ENCODE measurements around the gene PTPRC.

The PTPRC gene

DNA sequence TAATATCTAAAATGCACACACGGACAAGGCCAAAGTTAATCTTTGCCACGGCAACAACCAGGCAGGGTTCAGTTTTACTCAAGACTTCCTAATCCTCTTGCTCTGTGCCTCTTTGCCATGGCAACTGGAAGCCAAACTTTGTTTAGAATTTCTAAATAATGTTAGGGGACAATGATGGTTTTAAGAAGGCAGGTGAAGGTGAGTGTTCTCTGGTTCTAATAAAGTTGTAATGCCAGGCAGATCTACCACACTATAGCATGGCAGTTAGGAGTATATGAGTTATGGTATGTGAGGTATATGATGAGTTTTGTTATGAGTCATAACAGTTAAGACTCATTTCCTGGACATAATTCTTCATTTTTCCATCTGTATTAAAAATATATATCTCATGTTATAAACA lies 2.7 kb downstream of the PTPRC start:
- DNase-seq (peak in 1 of 3 experiments; percentile 26), ATAC-seq (replicated peaks) (peak; percentile 62)
- Mint-ChIP-seq H3K4me3 (peak overlapping the region; percentile 86 to 94), H3K27ac (peak overlapping the region; percentile 91 to 97), H3K4me1 (ENCODE audit: low read depth in 2 of 2) (peaks cover 32 to 41% of the 10 kb centered on the region in 2 donors), H3K36me3 (ENCODE audit: insufficient read depth) (peaks cover 68% of the 10 kb centered on the region), H3K9me3 (no peaks in the 10 kb centered on the region), H3K27me3 (no peaks in the 10 kb centered on the region)

DNA sequence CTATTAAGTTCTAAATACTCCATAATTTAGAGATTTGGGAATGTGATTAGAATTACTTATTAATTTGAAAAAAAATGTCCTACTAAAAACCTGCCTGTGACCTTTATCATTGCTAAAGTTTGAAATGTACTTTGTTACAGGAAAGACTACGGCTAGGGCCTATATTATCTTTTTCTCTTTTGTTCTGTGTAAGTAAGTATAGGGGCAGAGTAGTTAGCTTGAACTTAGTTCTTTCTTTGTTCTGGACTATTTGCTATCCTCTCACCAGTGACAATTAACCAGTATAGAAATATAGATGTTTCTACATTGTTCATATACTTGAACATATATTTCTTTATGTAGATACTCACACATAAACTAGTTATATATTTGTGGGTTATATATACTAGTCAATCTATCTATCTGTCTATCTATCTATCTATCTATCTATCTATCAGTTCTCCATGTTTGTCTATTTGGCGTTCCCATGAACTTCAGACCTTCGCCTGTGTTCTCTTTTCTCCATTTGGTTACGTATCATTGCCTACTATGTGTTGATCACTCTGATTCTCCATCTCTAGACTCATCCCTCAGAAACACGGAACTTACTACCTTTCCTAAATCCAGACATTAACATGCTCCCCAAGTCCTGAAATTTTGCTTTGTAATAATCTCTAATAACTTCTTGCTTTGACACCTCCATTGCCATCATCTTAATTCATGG lies 3.3 kb downstream of the PTPRC start:
- Mint-ChIP-seq H3K4me3 (peak overlapping the region; percentile 86 to 94), H3K27me3 (no peaks in the 10 kb centered on the region), H3K36me3 (ENCODE audit: insufficient read depth) (peaks cover 74% of the 10 kb centered on the region), H3K9me3 (no peaks in the 10 kb centered on the region), H3K27ac (peak overlapping the region; percentile 91 to 97), H3K4me1 (ENCODE audit: low read depth in 2 of 2) (peaks cover 30 to 42% of the 10 kb centered on the region in 2 donors)
- DNase-seq (no peak), ATAC-seq (replicated peaks) (peak; percentile 22)

DNA sequence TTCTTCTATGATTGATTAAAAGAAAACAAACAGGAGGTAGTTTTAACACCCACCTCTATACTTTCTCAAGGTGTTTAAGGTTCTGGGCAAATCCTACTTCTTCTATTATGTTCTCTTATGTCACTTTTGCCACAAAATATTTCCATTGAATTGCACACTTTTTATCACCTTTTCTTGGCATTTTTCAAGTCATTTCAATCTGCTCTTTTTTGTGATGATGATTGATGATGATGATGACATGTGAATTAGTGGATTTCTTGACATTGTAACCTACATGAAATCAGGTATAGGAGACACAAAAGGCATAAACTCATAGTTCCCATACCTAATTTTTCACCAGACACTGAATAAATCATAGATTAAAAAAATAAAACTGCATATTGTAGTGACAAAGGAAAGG lies 4.1 kb downstream of the PTPRC start:
- peaks cover 82% of the 10 kb centered on the region for H3K36me3 Mint-ChIP-seq (ENCODE audit: insufficient read depth)
- DNase-seq (no peak), ATAC-seq (replicated peaks) (no peak)
- no peaks in the 10 kb centered on the region for H3K27me3 Mint-ChIP-seq
- H3K4me1 Mint-ChIP-seq (ENCODE audit: low read depth in 2 of 2): peaks cover 27 to 39% of the 10 kb centered on the region in 2 donors
- H3K9me3 Mint-ChIP-seq: no peaks in the 10 kb centered on the region
- H3K4me3 Mint-ChIP-seq: peak overlapping the region; percentile 86 to 94
- peak overlapping the region; percentile 91 to 97 for H3K27ac Mint-ChIP-seq

DNA sequence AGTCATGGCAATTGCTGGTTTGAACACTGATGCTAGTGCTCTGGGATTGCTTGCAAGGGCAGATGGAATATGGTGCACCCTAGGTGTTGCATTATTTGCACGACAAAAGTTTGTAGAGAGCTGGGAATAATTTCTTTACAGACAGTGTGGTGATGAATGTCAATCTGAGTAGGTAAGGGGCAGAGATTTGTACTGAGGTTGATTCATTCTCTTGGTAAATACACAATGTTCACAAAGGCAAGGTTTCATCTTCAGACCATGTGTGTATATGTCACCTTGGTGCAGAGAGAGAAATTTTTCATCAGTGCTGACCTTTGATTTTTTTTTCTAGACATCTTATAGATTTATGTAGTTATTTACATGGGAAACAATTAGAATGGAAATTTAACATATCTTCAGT lies 5.0 kb downstream of the PTPRC start:
- Mint-ChIP-seq H3K4me1 (ENCODE audit: low read depth in 2 of 2) (peaks cover 26 to 47% of the 10 kb centered on the region in 2 donors), H3K4me3 (peak overlapping the region; percentile 86 to 94), H3K27me3 (no peaks in the 10 kb centered on the region), H3K27ac (peak overlapping the region; percentile 91 to 97), H3K36me3 (ENCODE audit: insufficient read depth) (peaks cover 82% of the 10 kb centered on the region), H3K9me3 (no peaks in the 10 kb centered on the region)
- no peak for ATAC-seq (replicated peaks)
- no peak for DNase-seq

DNA sequence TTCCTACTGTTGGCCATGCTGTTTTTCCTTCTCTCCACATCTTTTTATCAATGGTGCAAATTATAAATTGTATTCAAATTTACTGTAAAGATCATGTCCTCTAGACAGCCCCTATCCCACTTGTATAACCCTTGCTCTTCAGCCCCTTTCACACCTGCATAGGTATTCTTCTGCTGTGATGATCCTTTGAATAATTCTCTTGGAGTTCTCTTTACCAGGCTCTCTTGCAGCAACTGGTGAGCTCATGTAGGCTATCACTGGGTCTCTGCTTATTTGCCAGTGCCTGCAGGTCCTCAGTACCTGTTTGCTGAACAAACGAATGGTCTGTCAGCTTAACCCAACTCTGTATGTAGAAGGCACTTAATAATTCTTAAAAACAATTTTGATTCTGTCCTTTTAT lies 8.2 kb downstream of the PTPRC start:
- H3K27me3 Mint-ChIP-seq: no peaks in the 10 kb centered on the region
- no peak for ATAC-seq (replicated peaks)
- H3K9me3 Mint-ChIP-seq: no peaks in the 10 kb centered on the region
- no peak for DNase-seq
- H3K4me1 Mint-ChIP-seq (ENCODE audit: low read depth in 2 of 2): peaks cover 47 to 76% of the 10 kb centered on the region in 2 donors
- H3K36me3 Mint-ChIP-seq (ENCODE audit: insufficient read depth): peaks cover 86% of the 10 kb centered on the region
- peak overlapping the region; percentile 38 to 68 for H3K27ac Mint-ChIP-seq
- H3K4me3 Mint-ChIP-seq: peak overlapping the region; percentile 72 to 94

DNA sequence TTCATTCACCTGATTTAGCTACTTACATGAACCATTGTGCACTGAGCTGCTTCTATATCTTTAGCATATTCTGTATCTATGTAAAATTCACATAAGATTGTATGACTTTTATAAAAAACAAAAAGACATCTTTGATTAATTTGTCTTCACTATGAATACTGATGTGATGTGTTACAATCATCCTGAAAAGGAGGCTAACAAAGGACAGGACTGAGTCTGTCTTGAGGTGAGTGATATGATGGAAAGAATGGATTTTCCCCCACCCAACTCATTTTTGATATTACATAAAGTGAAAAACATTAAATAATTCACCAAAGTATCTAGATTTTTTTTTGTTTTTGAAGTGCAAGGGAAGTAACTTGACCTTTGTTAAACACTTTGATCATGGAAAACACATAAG lies 9.8 kb downstream of the PTPRC start:
- DNase-seq (no peak), ATAC-seq (replicated peaks) (no peak)
- H3K27me3 Mint-ChIP-seq: no peaks in the 10 kb centered on the region
- peaks cover 40 to 71% of the 10 kb centered on the region in 2 donors for H3K4me1 Mint-ChIP-seq (ENCODE audit: low read depth in 2 of 2)
- H3K27ac Mint-ChIP-seq: peak overlapping the region; percentile 81 to 91
- peak overlapping the region; percentile 72 to 94 for H3K4me3 Mint-ChIP-seq
- H3K9me3 Mint-ChIP-seq: no peaks in the 10 kb centered on the region
- H3K36me3 Mint-ChIP-seq (ENCODE audit: insufficient read depth): peaks cover 85% of the 10 kb centered on the region

DNA sequence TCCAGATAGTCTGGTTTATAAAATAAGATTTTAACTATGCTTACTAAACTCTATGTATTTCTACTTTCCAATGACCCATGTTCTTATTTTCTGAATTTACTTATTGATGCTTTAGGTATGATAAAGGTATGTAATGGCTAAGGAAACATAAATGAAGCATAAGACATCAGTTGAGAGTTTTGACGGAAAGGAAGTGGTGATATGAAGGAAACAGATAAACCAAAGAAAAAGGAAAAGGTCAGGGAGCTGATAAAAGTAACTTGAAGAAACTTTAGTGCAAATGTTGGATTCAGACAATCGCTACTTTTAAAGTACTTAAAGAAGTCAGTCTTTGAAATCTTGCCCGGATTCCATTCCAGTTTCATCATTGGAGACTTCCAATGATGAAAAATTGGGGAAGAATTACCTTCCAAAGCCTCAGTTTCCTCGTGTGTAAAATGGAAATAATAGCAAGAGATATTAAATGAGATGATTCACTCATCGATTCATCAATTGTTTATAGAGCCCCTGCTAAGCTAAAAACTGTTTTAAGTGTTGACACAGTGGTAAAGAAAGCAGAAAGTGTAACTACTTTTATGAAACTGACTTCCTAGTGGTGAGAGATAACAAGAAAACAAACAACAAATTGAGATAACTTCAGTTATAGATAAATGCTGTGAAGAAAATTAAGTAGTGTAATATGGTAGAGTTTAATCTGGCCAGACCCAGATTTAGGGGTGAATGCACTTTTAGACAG lies 10.6 kb downstream of the PTPRC start:
- peaks cover 87% of the 10 kb centered on the region for H3K36me3 Mint-ChIP-seq (ENCODE audit: insufficient read depth)
- DNase-seq (no peak), ATAC-seq (replicated peaks) (peak; percentile 35)
- no peaks in the 10 kb centered on the region for H3K27me3 Mint-ChIP-seq
- H3K4me1 Mint-ChIP-seq (ENCODE audit: low read depth in 2 of 2): peaks cover 37 to 66% of the 10 kb centered on the region in 2 donors
- H3K27ac Mint-ChIP-seq: peak overlapping the region; percentile 85 to 91
- no peaks in the 10 kb centered on the region for H3K9me3 Mint-ChIP-seq
- peak overlapping the region; percentile 72 to 94 for H3K4me3 Mint-ChIP-seq

GRCh38 chr1:198649968-198650338 lies 11.1 kb downstream of the PTPRC start:
- Mint-ChIP-seq H3K36me3 (ENCODE audit: insufficient read depth) (peaks cover 92% of the 10 kb centered on the region), H3K4me1 (ENCODE audit: low read depth in 2 of 2) (peaks cover 37 to 63% of the 10 kb centered on the region in 2 donors)

DNA sequence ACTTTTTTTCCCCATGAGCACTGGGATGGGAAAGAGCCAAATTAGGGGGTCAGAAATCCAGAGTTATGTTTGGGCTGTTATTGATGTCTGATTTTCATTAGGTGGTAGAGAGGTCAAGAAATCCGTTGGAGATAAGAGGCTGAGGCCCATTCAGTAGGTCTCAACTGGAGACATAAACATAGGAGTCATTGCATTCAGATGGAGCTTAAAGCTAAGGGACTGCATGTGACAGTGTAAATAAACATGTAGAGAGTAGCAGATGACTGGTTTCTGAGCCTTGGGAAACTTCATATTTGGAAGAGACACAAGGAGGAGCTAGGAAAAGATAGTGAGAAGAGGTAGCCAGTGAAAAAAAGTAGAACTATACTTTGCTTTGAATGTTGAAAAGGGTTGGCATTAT lies 11.7 kb downstream of the PTPRC start:
- Mint-ChIP-seq H3K27ac (peak overlapping the region; percentile 85 to 91), H3K9me3 (no peaks in the 10 kb centered on the region), H3K4me1 (ENCODE audit: low read depth in 2 of 2) (peaks cover 39 to 66% of the 10 kb centered on the region in 2 donors), H3K27me3 (no peaks in the 10 kb centered on the region), H3K4me3 (peak overlapping the region; percentile 72 to 94), H3K36me3 (ENCODE audit: insufficient read depth) (peaks cover 97% of the 10 kb centered on the region)
- no peak for DNase-seq
- ATAC-seq (replicated peaks): no peak

More at GRCh38 chr1:198649968-198650338, 11.1 kb downstream of the PTPRC start:
- Mint-ChIP-seq H3K4me3 (peak overlapping the region; percentile 72 to 94), H3K27me3 (no peaks in the 10 kb centered on the region), H3K9me3 (no peaks in the 10 kb centered on the region), H3K27ac (peak overlapping the region; percentile 85 to 91)
- DNase-seq (no peak), ATAC-seq (replicated peaks) (peak; percentile 37)

DNA sequence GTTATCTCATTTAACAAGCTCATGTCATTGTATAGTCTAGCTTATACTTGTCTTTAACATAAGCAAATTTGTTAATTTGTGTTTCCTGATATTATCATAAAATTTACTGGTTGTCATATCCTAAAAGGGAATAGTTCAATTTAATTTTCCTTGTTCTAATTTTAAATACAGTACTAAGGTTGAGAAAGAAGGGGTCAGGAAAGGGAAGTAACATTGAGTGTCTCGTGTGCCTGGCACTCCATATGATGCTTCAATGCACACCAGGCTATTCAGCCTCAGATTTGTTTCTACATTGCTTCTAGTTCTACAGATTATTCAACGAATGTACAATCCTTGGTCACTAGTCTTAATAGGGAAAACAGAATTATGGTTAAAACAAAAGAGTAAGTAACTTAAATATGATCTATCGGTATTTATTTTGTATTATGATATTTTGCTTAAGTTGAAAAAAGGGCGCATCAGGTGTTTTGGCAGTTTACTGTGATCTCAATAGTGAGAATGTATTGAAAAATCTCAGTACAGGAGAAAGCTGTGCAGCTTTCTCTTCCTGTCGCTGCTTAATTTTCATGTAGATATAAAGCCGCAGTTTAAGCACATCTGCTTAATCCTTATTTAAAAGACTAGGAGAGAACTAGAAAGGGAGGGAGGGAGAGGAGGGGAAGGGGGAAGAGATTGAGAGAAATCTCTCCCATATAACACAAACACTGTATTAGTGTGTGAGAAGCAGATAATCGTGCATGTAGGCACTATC lies 13.0 kb downstream of the PTPRC start:
- Mint-ChIP-seq H3K27ac (peak overlapping the region; percentile 85 to 91), H3K36me3 (ENCODE audit: insufficient read depth) (peaks cover 95% of the 10 kb centered on the region), H3K9me3 (no peaks in the 10 kb centered on the region), H3K27me3 (no peaks in the 10 kb centered on the region), H3K4me1 (ENCODE audit: low read depth in 2 of 2) (peaks cover 46 to 69% of the 10 kb centered on the region in 2 donors), H3K4me3 (peak overlapping the region; percentile 71 to 94)
- ATAC-seq (replicated peaks) (no peak), DNase-seq (no peak)

DNA sequence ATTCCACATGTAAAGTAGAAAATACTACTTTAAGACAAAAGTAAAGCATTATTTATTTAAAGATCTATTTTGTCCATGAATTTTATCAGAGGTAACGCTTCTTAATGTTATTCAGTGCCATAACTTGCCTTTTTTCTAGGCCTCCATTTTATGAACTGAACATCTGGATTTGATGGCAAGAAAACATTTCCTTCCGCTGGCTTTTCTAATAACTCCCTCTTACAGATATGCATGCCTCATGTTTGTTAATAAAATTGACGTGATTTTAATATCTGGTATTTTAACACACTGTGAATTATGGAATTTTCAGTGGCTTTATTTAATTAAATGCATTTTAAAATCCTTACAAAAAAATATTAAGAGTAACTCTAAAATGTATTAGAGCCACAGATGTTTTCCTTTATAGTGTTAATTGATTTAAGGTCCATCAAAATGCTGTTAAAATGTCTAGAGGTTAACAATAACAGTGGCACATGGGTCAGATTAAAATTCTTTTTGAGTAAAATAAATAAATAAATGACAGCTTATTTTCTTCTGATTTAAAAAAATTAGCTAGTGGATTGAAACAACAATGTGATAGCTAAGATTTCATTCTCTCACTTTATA lies 15.1 kb downstream of the PTPRC start:
- no peaks in the 10 kb centered on the region for H3K9me3 Mint-ChIP-seq
- peaks cover 47 to 71% of the 10 kb centered on the region in 2 donors for H3K4me1 Mint-ChIP-seq (ENCODE audit: low read depth in 2 of 2)

DNA sequence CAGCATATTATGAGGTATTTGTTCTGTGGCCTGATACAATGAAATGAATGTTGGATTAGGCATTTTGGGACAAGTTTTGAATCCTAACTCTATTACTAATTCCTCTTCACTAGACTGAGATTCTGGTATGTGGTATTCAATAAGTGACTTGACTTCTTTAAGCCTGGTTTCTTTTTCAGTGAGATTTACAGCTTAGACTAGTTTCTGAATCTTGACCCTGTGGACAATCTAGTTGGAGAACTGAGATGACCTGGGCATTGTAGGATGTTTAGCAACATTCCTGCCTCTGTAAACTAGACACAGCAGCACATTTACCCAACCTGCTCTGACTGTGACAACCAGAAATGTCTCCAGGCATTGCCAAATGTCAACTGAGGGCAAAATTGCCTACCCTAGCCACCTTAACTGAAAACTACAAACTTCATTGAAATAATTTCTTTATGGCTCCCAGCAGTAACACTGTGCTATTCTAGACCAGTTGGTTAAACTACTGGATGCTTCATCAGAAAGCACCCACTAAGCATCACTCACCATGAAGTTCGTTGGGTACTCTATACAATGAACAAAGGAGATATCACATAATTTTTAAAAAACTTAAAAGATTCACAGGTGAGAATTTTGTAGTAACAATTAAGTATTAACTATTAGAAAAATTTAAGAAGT lies 16.8 kb downstream of the PTPRC start:
- Mint-ChIP-seq H3K27ac (peak overlapping the region; percentile 85 to 92), H3K4me1 (ENCODE audit: low read depth in 2 of 2) (peaks cover 35 to 62% of the 10 kb centered on the region in 2 donors), H3K27me3 (no peaks in the 10 kb centered on the region), H3K4me3 (peak overlapping the region; percentile 65 to 94), H3K9me3 (no peaks in the 10 kb centered on the region), H3K36me3 (ENCODE audit: insufficient read depth) (peaks cover 89% of the 10 kb centered on the region)
- no peak for ATAC-seq (replicated peaks)
- no peak for DNase-seq

More for the DNA sequence above, 15.1 kb downstream of the PTPRC start:
- Mint-ChIP-seq H3K27ac (peak overlapping the region; percentile 85 to 92), H3K27me3 (no peaks in the 10 kb centered on the region), H3K36me3 (ENCODE audit: insufficient read depth) (peaks cover 90% of the 10 kb centered on the region), H3K4me3 (peak overlapping the region; percentile 49 to 94)
- DNase-seq (no peak), ATAC-seq (replicated peaks) (no peak)

Measured in effector memory CD8-positive, alpha-beta T cell (primary cell).